PC-3 (cell line): Measurements from ENCODE around the gene RPS6KB1. TPM values are rescaled to one million over a fixed set of nuclear protein-coding genes. Genes with fewer than 3 reads are reported as not detected.

Experiments used
- ATAC-seq: fragments of 200-7000 bp; cut with Tn5 transposase; 2 replicates; pipeline ENCODE4 v1.9.1; 2020; ENCODE audit warnings: mild to moderate bottlenecking, moderate library complexity
- BruUV-seq: library from RNA; stranded (reverse); fragments of 400-500 nt; replicated peaks from 2 replicates; lab custom pipeline; 2021; lab: Mats Ljungman, UMichigan
- CTCF ChIA-PET: fragments of 300-600 bp; sonication (Branson Sonifier 250); formaldehyde crosslinking; loops from one replicate; lab custom pipeline; 2022; ENCODE audit warnings: antibody characterized with exemption; lab: Charles Lee
- POLR2A ChIA-PET: fragments of 300-600 bp; sonication (Branson Sonifier 250); formaldehyde crosslinking; loops from one replicate; lab custom pipeline; 2022; ENCODE audit warnings: antibody characterized with exemption; ENCODE audit not compliant: unreplicated experiment; lab: Charles Lee
- DNase-seq: peaks from one replicate; pipeline ENCODE4 v3.0.0-alpha.2; 2015
- H2AFZ ChIP-seq: fragments of 300-600 bp; sonication (generic); 2 replicates; pipeline ENCODE4 v1.6.0; 2016; ENCODE audit warnings: antibody characterized with exemption, low read length
- H3F3A ChIP-seq: fragments of 300-600 bp; sonication (generic); one replicate; pipeline ENCODE4 v1.6.0; 2017; ENCODE audit warnings: antibody characterized with exemption, low read length, control low read depth, mild to moderate bottlenecking; ENCODE audit not compliant: unreplicated experiment
- H3K27ac ChIP-seq: fragments of 300-600 bp; sonication (generic); 2 replicates; pipeline ENCODE4 v1.5.1; 2016; ENCODE audit warnings: mild to moderate bottlenecking, low read length
- H3K27me3 ChIP-seq: fragments of 300-600 bp; sonication (generic); 2 replicates; pipeline ENCODE4 v1.6.1; 2016; ENCODE audit warnings: low read length, mixed read lengths
- H3K36me3 ChIP-seq: fragments of 300-600 bp; sonication (generic); 2 replicates; pipeline ENCODE4 v1.6.1; 2016; ENCODE audit warnings: low read depth, mixed run types, low read length, mixed read lengths
- H3K4me1 ChIP-seq: fragments of 300-600 bp; sonication (generic); 2 replicates; pipeline ENCODE4 v1.5.1; 2016; ENCODE audit warnings: low read length; ENCODE audit not compliant: insufficient read depth
- H3K4me2 ChIP-seq: fragments of 300-600 bp; sonication (generic); 2 replicates; pipeline ENCODE4 v1.6.0; 2016; ENCODE audit warnings: low read length
- H3K4me3 ChIP-seq: fragments of 300-600 bp; sonication (generic); 2 replicates; pipeline ENCODE4 v1.5.1; 2016; ENCODE audit warnings: mild to moderate bottlenecking, low read length, mixed read lengths
- H3K79me2 ChIP-seq: fragments of 300-600 bp; sonication (generic); 2 replicates; pipeline ENCODE4 v1.6.1; 2017; ENCODE audit warnings: low read length, mixed read lengths
- H3K9ac ChIP-seq: fragments of 300-600 bp; sonication (generic); 2 replicates; pipeline ENCODE4 v1.6.0; 2016; ENCODE audit warnings: mild to moderate bottlenecking, low read length
- H3K9me2 ChIP-seq: fragments of 300-600 bp; sonication (generic); replicated peaks from 2 replicates; pipeline ENCODE4 v1.6.1; 2016; ENCODE audit warnings: mixed run types, low read length, mixed read lengths
- H3K9me3 ChIP-seq: fragments of 300-600 bp; sonication (generic); 2 replicates; pipeline ENCODE4 v1.6.1; 2016; ENCODE audit warnings: low read length, mixed read lengths
- H4K20me1 ChIP-seq: fragments of 300-600 bp; sonication (generic); 2 replicates; pipeline ENCODE4 v1.6.1; 2016; ENCODE audit warnings: low read length, mixed read lengths
- CTCF ChIP-seq: fragments of 300-600 bp; sonication (generic); conservative IDR thresholded peaks from 2 replicates; pipeline ENCODE4 v1.5.1; 2017; ENCODE audit warnings: antibody characterized with exemption, low read depth, mild to moderate bottlenecking, low read length
- EZH2 ChIP-seq: fragments of 300-600 bp; sonication (generic); IDR thresholded peaks from one replicate; pipeline ENCODE4 v1.6.1; 2017; ENCODE audit warnings: antibody characterized with exemption, mild to moderate bottlenecking, low read length; ENCODE audit not compliant: unreplicated experiment
- EZH2phosphoT487 ChIP-seq: fragments of 300-600 bp; sonication (generic); IDR thresholded peaks from 2 replicates; pipeline ENCODE4 v1.6.1; 2018; ENCODE audit warnings: mild to moderate bottlenecking, antibody characterized with exemption, low read length, borderline replicate concordance
- intact Hi-C: fragments of 100-400 bp; cut with micrococcal nuclease; formaldehyde crosslinking; loops from 2 replicates; pipeline ENCODE4 v1.9.0; 2023
- total RNA-seq: library from RNA; depleted of rRNA; stranded (reverse); fragments of >200 nt; gene quantifications from 2 replicates; pipeline ENCODE4 v1.2.3, GENCODE V29; 2014

RPS6KB1 gene
- total RNA-seq, 1 experiment from 2014 or later, result 51.5 TPM

- Histone ChIP-seq H3K9me2 (no peaks in the 10 kb centered on the region), H3K4me1 (peaks cover 17% of the 10 kb centered on the region), H3K4me3 (no peak overlapping the region), H4K20me1 (no peaks in the 10 kb centered on the region), H3K27ac (no peak overlapping the region), H3K27me3 (no peaks in the 10 kb centered on the region), H3K9me3 (no peaks in the 10 kb centered on the region), H3K4me2 (peak overlapping the region; percentile 94), H3K36me3 (no peaks in the 10 kb centered on the region), H3K9ac (no peak overlapping the region), H3K79me2 (peaks cover 6% of the 10 kb centered on the region), H2AFZ (no peak overlapping the region), H3F3A (no peaks in the 10 kb centered on the region)
- CTCF ChIA-PET, result no interaction called here
- intact Hi-C loops, result no loop called here
- no peak for ATAC-seq
- POLR2A ChIA-PET, result no interaction called here
- DNase-seq, result no peak
- TF ChIP-seq CTCF, result no peak
- no TSS peak for BruUV-seq
Observed at GRCh38 chr17:59962739-59963318, 69.9 kb downstream of the RPS6KB1 start.

- ChIA-PET CTCF (interaction anchor here (1.1 kb wide), 1 partner anchor 73 kb away, joined by 6 read pairs; no protein-coding TSS in a partner anchor), POLR2A (interaction anchor here (0.6 kb wide), 2 partner anchors 127 to 1881 kb away, joined by 4 to 5 read pairs; no protein-coding TSS in a partner anchor)
- Histone ChIP-seq H3K27ac (peak overlapping the region; percentile 77), H3K36me3 (no peaks in the 10 kb centered on the region), H3K9me2 (no peaks in the 10 kb centered on the region), H3F3A (no peaks in the 10 kb centered on the region), H3K4me1 (peaks cover 17% of the 10 kb centered on the region), H3K4me3 (peak overlapping the region; percentile 92), H4K20me1 (no peaks in the 10 kb centered on the region), H3K79me2 (peaks cover 6% of the 10 kb centered on the region), H3K9me3 (no peaks in the 10 kb centered on the region), H3K27me3 (no peaks in the 10 kb centered on the region), H3K9ac (peak overlapping the region; percentile 77), H2AFZ (peak overlapping the region; percentile 100), H3K4me2 (peak overlapping the region; percentile 94)
- TSS peak; percentile 73 for BruUV-seq
- DNase-seq, result peak; percentile 68
- intact Hi-C loops, result no loop called here
- peak; percentile 61 for ATAC-seq
- TF ChIP-seq EZH2phosphoT487 (no peak), EZH2 (no peak), CTCF (no peak)
Observed at GRCh38 chr17:59963738-59964481, 71.0 kb downstream of the RPS6KB1 start.
